Measurements from ENCODE around the gene STAT1.

The STAT1 gene

DNA sequence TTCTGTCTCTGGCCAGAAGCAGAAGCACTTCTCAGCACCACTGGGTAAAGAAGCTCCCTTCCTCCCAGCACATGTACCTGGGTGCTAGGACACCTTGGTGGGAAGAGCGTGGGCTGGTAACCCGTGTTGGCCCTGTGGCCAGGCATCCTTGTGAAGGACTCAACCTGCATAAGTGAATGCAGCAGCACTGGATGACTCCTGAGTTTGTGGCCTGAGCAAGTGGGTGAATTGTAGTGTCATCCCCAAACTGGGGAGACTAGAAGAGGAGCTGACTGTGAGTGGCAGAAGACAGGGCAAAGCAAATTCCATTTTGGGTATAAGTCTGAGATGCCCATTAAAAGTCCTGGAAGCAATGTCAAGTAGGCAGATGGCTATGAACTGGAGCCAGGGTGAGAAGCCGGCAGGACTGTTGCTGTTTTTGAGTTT is 63.4 kb downstream of the STAT1 start:
- no peak for DNase-seq

DNA sequence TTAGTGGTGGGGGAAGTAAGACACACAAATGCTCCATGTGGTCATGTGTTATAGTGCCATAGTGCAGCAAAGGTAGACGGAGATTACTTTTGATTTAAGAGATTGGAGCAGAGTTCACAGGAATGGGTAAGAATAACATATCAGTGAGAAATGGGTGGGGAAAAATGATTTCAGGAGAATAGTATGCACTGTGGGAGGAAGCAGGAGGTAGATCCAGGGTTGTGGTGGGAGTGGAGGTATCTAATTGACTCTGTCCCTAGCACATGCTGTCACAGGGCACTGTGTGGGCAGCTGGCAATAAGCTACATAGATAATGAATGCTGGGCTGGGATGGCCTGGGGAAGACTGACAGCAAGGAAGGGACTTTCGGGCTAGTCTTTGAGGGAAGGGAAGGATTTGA is 65.3 kb downstream of the STAT1 start:
- no peak for DNase-seq

DNA sequence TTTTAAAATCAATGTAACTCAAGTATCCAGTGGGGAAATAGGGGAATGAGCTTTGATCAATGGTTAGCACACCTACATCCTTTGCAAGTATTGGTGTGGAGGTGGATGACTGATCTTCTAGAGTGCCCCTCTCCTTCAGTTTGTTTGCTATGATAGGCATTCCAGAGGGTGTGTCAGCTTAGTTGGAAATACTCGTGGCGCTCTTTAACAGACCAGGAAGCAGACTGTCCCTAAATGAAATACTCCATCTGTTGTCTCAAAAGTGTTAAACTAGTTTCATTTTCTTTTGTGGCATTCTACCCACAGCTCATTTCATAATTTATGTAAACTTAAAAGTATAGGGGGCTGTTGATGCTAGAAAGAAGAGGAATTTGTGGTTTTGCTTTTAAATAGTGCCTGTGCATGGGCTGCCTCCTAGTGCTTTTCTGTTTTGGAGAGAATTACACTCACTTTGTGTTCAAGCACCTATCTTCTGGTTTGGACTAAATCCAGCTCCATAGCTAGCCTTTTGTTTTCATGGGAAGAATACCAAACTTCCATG is 66.2 kb downstream of the STAT1 start:
- no peak for DNase-seq

DNA sequence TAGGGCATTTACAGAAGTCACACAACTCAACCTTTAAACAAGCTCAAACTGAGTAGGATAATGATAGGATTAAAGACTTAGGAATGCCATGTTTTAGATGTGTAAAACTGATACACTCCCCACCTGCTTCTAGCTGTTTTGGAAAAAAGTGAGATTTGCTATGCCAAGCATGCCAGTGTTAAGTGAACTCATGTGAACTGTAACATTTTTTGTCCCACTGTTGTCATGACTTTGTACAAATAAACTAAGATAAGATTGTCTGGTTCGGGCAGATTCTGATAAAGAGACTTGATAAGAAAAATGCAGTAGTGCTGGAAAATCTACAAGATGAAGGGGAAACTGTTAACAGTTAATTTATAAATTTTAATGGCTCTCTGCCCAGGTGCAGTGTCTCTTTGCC is 66.8 kb downstream of the STAT1 start:
- DNase-seq: no peak

DNA sequence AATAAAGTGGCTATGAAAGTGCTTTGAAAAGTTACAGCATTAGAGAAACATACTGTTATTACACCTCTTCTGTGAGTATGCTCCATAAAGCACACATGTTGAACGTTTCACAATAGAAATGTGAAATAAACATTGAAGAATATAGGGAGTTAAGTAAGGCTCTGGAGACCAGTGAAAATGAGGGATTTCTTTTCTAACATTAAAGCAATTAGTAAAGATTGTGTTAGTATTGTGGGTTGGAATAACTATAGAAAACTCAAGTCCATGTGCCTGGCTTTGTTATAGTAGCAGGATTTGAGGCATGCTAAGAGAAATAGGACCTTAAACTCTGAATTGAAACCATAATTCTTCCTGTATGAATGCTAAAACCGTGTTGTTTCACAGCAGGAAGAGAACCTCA is 70.3 kb downstream of the STAT1 start:
- DNase-seq: no peak

DNA sequence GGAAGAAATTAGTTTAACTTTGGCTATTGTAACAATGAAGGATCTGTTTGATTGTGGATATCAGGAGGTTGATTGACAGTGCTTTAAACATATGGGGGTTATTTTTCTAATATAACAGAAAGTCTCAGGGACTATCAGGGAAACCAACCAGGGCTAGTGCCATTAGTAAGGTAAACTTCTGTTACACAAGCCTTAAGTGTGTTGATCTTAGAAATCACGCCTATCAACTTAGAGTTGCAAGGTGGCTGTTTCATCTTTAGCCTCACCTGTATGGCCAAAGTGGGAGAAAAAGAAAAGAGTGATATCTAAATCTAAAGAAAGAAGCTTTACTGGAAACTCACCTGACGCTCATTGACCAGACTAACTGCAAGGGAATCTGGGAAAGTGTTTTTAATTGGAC is 71.3 kb downstream of the STAT1 start:
- no peak for DNase-seq

DNA sequence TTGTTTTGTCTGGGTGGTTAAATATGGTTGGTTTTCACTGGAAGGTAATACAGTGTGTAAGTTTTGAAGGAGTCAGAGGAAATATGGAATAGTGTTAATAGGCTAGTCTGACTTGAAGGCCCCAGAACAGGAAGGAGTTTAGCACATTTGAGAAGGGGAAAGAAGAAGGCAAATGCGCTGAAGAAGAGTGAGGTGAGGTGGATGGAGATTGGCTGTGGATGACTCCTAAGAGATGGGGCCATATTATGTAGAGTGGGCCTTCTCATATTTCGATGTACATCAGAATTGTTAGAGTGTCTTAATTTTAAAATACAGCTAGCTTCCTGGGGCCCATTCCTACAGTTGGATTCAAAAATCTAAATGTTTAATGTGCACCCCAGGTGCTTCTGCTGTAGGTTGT is 72.4 kb downstream of the STAT1 start:
- DNase-seq: no peak

DNA sequence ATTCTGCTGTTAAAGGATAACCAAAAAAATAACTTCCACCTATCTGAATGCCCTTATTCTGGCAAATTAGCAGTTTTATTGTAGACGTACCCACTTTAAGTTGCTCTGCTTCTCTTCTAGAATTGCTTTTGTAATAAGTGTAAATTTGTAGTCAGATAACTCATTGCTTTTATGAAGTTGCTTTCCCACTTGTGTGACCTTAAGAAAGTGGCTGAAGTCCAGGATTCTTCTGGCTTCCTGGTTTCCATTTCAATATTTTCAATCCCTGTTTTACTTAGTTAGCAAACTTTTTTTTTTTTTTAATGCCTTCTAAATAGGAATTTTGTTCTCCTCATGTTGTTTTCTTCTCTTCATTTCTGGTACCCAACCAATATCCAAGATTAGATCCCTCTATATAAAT is 73.5 kb downstream of the STAT1 start:
- no peak for DNase-seq

DNA sequence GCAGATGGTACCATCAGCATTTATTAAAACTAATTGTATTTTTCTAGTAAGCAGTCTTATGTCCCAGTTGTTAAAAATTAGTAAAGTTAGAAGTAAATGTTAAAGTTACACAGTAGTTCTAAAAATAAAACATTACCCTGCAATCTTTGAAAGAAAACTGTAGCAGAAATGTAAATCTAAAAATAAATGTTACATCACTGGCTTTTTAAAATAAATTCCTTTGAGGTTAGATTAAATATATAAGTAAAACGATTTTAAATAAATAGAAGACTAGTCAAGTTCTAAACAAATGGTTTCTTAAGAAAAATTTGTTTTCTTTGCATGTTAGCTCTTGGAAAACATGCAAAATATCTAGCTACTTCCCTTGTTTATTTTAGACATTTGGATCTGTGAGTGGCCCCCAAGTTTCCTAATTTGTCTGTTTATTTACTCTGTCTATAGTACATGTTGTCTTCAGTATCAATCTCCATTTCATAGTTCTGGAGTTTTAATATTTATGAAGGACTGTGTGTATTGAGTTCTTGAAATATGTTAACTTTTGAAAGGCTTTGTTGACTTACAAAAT is 75.1 kb downstream of the STAT1 start:
- DNase-seq: no peak

DNA sequence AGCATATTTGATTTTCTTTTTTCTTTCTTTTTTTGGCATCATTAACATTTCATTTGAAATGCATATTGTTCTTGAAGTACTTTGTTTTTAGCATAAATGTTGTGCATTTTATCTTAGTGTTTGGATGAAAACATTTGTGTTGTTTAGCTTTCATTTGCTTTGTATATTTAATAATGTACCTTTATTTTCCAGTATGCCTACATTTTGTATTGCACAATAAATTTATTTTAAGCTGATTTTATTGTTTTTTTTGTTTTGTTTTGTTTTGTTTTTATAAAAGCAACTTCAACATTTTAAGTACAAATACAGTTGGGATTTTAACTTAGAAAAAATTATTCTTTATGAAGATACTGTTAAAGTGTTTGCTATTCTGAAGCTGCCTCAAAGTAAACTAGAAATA is 78.9 kb downstream of the STAT1 start:
- DNase-seq: no peak

DNA sequence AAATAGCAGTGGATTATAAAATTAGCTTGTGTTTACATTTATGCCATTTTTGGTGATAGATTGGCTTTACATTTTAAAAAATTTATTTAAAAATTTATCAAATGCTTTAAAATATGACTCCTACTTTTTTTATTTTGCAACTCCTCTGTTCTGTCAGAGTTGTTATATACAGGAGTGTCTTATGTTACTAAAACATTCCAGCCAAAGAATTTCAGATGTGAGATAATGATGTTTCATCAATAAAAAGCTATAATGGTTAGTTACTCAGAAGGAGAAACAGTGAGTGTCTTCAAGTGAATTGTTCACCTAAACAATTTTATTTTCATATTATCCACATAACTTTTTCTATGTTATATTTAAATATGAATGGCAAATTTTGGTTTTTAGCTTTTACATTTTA is 80.6 kb downstream of the STAT1 start:
- no peak for DNase-seq

DNA sequence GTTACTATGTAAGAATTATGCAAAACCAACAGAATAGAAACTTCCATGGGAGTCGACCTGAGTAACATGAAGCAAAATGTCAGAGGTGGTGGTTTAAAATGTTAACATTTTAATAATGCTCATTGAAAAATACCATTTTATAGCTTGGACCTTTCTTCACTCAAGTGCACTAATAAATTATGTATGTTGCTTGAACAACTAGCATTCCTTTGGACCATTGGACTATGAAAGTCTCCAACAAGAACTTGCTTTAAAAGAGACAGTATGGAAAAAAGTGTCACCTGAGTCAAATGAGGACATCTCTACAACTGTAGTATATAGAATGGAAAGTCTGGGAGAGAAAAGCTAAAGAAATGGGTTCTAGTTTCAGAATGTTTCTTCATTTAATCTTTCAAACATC is 81.5 kb downstream of the STAT1 start:
- no peak for DNase-seq

DNA sequence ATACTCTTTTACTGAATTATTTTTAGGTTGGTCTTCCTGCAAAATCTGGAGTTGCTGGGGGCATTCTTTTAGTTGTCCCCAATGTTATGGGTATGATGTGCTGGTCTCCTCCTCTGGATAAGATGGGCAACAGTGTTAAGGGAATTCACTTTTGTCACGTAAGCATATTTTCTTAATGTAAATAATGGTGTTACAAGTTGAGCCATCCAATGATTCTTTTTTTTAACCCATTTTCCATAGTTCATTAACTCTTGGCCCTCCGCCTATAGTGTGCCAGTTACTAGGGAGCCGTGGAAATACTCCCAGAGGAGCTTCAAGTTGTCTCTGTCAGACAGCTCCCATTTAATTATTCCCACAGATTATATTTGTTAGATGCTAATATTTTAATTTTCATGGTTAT is 83.6 kb downstream of the STAT1 start:
- no peak for DNase-seq

DNA sequence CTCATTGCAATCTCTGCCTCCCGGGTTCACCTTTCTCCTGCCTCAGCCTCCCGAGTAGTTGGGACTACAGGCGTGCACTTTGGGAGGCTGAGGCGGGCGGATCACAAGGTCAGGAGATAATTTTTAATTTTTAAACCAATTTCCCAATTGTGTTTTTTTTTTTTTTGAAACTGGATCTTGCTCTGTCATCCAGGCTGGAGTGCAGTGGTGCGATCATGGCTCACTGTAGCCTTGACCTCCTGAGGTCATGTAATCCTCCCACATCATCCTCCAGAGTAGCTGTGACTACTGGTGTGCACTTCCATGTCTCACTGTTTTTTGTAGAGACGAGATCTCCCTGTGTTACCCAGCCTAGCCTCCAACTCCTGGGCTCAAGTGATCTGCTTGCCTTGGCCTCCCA is 84.1 kb downstream of the STAT1 start:
- no peak for DNase-seq

DNA sequence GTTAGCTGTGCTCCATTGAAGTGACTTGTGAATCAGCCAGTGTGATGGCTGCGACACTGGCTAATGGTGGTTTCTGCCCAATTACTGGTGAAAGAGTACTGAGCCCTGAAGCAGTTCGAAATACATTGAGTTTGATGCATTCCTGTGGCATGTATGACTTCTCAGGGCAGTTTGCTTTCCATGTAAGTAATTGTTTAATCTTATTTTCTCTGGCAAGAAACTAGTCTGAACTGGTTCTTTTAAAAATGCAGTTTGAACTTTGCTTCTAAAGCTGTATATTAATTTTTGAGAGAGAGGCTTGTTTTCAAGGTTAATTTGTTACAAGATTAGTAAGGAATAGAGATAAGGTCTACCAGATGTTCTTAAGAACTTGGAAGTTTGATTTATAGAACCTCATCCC is 86.7 kb downstream of the STAT1 start:
- no peak for DNase-seq

DNA sequence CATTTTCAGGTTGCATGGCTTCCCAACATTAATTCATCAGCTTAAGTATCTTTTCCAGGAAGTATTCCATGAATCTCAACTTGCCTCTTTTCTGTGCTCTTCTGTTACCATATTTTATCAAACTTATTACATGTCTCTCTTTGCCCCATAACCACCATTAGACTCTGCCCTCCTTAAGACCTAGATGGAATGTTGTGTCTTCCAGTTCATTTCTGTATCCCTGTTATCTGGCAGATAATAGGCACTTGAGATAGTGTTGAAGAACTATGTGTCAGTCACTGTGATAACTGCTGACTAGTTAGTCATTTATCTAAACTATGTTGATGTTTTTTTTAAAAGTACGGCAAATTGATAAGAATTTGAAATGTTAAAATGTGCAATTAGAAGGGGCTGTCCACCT is 91.6 kb downstream of the STAT1 start:
- DNase-seq: no peak

DNA sequence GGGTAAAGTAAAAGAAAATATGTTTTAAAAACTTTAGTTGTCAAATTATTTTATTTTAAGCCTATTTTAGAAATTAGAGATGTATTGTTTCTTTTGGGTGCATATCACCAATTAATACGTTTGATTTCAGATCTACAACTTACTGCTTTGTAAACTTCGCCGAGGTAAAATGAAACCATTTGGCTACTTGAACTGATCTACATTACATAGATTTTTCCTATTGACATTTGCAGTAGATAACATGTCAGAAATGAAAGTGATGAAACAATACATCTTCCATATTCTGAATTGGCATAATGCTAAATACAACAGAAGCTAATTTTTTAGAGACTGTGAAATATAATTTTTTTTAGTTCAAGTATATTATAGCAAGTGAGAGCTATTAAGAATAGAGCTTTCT is 93.9 kb downstream of the STAT1 start:
- no peak for DNase-seq
